ENCODE measurements around the gene FAM209B. TPM values are rescaled to one million over a fixed set of nuclear protein-coding genes. Genes with fewer than 3 reads are reported as not detected.
A peak's percentile ranks its signal among the peaks of the same experiment; 100 is the strongest.

FAM209B gene
- total RNA-seq, 1 experiment from 2014 or later = 0.92 TPM

GRCh38 chr20:56581701-56582100 is 48.7 kb downstream of the FAM209B start:
- Histone ChIP-seq H3K4ac (ENCODE audit: low read depth, low read length) (no peak overlapping the region), H3K23me2 (ENCODE audit: insufficient read length, low read depth, low read length, poor library complexity, severe bottlenecking) (no peaks in the 10 kb centered on the region), H2BK12ac (ENCODE audit: insufficient read length, low read depth, low read length) (no peak overlapping the region), H3K56ac (ENCODE audit: insufficient read length, low read depth, low read length) (no peak overlapping the region), H3T11ph (ENCODE audit: low read length) (no peak overlapping the region), H3K4me1 (ENCODE audit: insufficient read depth, low read length) (peaks cover 2% of the 10 kb centered on the region), H4K91ac (ENCODE audit: insufficient read length, low read depth, low read length) (no peak overlapping the region), H2BK120ac (ENCODE audit: low read depth, low read length, poor library complexity, severe bottlenecking) (no peak overlapping the region), H3K27ac (ENCODE audit: insufficient read length, low read depth, low read length) (no peak overlapping the region), H3K23ac (ENCODE audit: insufficient read length, low read depth, low read length) (no peak overlapping the region), H3K14ac (ENCODE audit: insufficient read depth, low read length) (no peak overlapping the region), H4K5ac (ENCODE audit: insufficient read length, low read depth, low read length) (no peak overlapping the region), H2AFZ (ENCODE audit: low read length) (no peak overlapping the region), H3K9me3 (ENCODE audit: control insufficient read depth, low read depth, low read length) (no peaks in the 10 kb centered on the region), H3K79me1 (ENCODE audit: insufficient read depth, low read depth, low read length, poor library complexity, severe bottlenecking) (no peaks in the 10 kb centered on the region), H4K8ac (replicated peaks; ENCODE audit: insufficient read length, low read depth, low read length) (no peak overlapping the region), H2BK15ac (ENCODE audit: low read depth, low read length) (no peak overlapping the region), H3K18ac (ENCODE audit: insufficient read length, low read depth, low read length) (no peak overlapping the region), H3K79me2 (ENCODE audit: insufficient read depth, low read length) (no peaks in the 10 kb centered on the region), H3K27me3 (ENCODE audit: insufficient read depth, low read length) (no peaks in the 10 kb centered on the region), H2AK5ac (ENCODE audit: insufficient read length, low read length) (no peak overlapping the region), H2BK5ac (ENCODE audit: insufficient read length, low read length) (no peak overlapping the region), H2BK20ac (ENCODE audit: low read depth, low read length, poor library complexity, severe bottlenecking) (peak overlapping the region; percentile 6), H3K4me2 (ENCODE audit: insufficient read depth, insufficient read length, low read length) (no peak overlapping the region), H4K20me1 (ENCODE audit: control insufficient read depth, insufficient read depth, insufficient read length) (no peaks in the 10 kb centered on the region), H3K9ac (ENCODE audit: extremely low read depth, insufficient read length, low read length) (no peak overlapping the region)
- DNase-seq = no peak
- Mint-ChIP-seq H3K27ac (no peak overlapping the region), H3K36me3 (ENCODE audit: insufficient read depth in 1 of 3, low read depth in 3 of 3) (no peaks in the 10 kb centered on the region), H3K4me1 (peaks cover 12 to 13% of the 10 kb centered on the region in 2 experiments), H3K9me3 (no peaks in the 10 kb centered on the region; a peak in 1 of 5 replicates), H3K27me3 (ENCODE audit: low read depth) (no peaks in the 10 kb centered on the region; the same call in 1 of the 2 replicates), H3K4me3 (no peak overlapping the region)
- no CpG with 5 or more reads among the region's 2 CpGs for WGBS (ENCODE audit: extremely low coverage, insufficient read length, low lambda C conversion rate)
- TF ChIP-seq, protein P1, sequence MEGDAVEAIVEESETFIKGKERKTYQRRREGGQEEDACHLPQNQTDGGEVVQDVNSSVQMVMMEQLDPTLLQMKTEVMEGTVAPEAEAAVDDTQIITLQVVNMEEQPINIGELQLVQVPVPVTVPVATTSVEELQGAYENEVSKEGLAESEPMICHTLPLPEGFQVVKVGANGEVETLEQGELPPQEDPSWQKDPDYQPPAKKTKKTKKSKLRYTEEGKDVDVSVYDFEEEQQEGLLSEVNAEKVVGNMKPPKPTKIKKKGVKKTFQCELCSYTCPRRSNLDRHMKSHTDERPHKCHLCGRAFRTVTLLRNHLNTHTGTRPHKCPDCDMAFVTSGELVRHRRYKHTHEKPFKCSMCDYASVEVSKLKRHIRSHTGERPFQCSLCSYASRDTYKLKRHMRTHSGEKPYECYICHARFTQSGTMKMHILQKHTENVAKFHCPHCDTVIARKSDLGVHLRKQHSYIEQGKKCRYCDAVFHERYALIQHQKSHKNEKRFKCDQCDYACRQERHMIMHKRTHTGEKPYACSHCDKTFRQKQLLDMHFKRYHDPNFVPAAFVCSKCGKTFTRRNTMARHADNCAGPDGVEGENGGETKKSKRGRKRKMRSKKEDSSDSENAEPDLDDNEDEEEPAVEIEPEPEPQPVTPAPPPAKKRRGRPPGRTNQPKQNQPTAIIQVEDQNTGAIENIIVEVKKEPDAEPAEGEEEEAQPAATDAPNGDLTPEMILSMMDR (conservative IDR thresholded peaks at IDR 0.05) = no peak
